SU-DHL-6 (cell line): ENCODE measurements around the gene COPS8.

Experiments
- CTCF ChIP-seq: fragments of 200-600 bp; sonication (generic); IDR thresholded peaks from one replicate; pipeline ENCODE4 v1.5.1; 2017; ENCODE audit warnings: antibody characterized with exemption, mild to moderate bottlenecking, low read length, moderate library complexity; ENCODE audit not compliant: insufficient read depth, poor library complexity, severe bottlenecking
- EZH2phosphoT487 ChIP-seq: fragments of 200-600 bp; sonication (generic), shearing (Covaris generic); conservative IDR thresholded peaks from 2 replicates; pipeline ENCODE4 v1.6.1; 2018; ENCODE audit warnings: mild to moderate bottlenecking, antibody characterized with exemption, low read length, moderate library complexity, mixed read lengths

GRCh38 chr2:237081596-237081995 lies 4.1 kb upstream of the COPS8 start:
- no peak for TF ChIP-seq CTCF
- no peak for TF ChIP-seq EZH2phosphoT487
